GM21576 (cell line): ENCODE results near the gene KLK3.

Experiments used
- ATAC-seq: cut with Tn5 transposase; IDR thresholded peaks from one replicate; pipeline ENCODE4 v1.9.1; 2021; ENCODE audit warnings: mild to moderate bottlenecking, moderate library complexity; ENCODE audit not compliant: unreplicated experiment

KLK3 gene

GRCh38 chr19:50830266-50831025 lies 24.3 kb upstream of the KLK3 start:
- ATAC-seq = no peak

- ATAC-seq = no peak
Measured at GRCh38 chr19:50831026-50831396, 23.7 kb upstream of the KLK3 start.

- ATAC-seq = no peak
Measured at GRCh38 chr19:50832666-50833065, 22.0 kb upstream of the KLK3 start.

GRCh38 chr19:50833117-50833801 lies 21.5 kb upstream of the KLK3 start, which contains the start of gene KLK15:
KLK15 (minus strand) TSS chr19:50833574; CDS start chr19:50831492, 2,082 bp downstream.
- no peak for ATAC-seq

GRCh38 chr19:50833802-50834167 lies 20.9 kb upstream of the KLK3 start:
- no peak for ATAC-seq

- no peak for ATAC-seq
Measured at GRCh38 chr19:50835103-50835784, 19.5 kb upstream of the KLK3 start.

- ATAC-seq = peak; percentile 73
Measured at GRCh38 chr19:50835785-50836542, 18.8 kb upstream of the KLK3 start.

GRCh38 chr19:50836543-50837195 lies 18.0 kb upstream of the KLK3 start:
- ATAC-seq = no peak

GRCh38 chr19:50837300-50837699 lies 17.4 kb upstream of the KLK3 start:
- ATAC-seq = no peak

- ATAC-seq = no peak
Measured at GRCh38 chr19:50838239-50838638, 16.5 kb upstream of the KLK3 start.

GRCh38 chr19:50839712-50840655 lies 14.7 kb upstream of the KLK3 start:
- no peak for ATAC-seq

- no peak for ATAC-seq
Measured at GRCh38 chr19:50842130-50842529, 12.6 kb upstream of the KLK3 start.

- no peak for ATAC-seq
Measured at GRCh38 chr19:50843205-50843604, 11.5 kb upstream of the KLK3 start.

GRCh38 chr19:50843701-50844221 lies 11.0 kb upstream of the KLK3 start:
- ATAC-seq = no peak

- ATAC-seq = no peak
Measured at GRCh38 chr19:50844296-50844935, 10.3 kb upstream of the KLK3 start.

- no peak for ATAC-seq
Measured at GRCh38 chr19:50850738-50851137, 4.0 kb upstream of the KLK3 start.

- ATAC-seq = no peak
Measured at GRCh38 chr19:50851620-50852019, 3.1 kb upstream of the KLK3 start.

- no peak for ATAC-seq
Measured at GRCh38 chr19:50857366-50857765, 2.7 kb downstream of the KLK3 start.

GRCh38 chr19:50858886-50859285 lies 4.2 kb downstream of the KLK3 start:
- no peak for ATAC-seq
